HUDEP-2 (cell line): ENCODE measurements around the gene AGBL4.

Experiments used
- DNase-seq, 76 experiments: peaks; one replicate each; lab custom pipeline; 2025; ENCODE audit not compliant: unreplicated experiment in 76 of 76; lab: John Stamatoyannopoulos, UW

The AGBL4 gene

DNA sequence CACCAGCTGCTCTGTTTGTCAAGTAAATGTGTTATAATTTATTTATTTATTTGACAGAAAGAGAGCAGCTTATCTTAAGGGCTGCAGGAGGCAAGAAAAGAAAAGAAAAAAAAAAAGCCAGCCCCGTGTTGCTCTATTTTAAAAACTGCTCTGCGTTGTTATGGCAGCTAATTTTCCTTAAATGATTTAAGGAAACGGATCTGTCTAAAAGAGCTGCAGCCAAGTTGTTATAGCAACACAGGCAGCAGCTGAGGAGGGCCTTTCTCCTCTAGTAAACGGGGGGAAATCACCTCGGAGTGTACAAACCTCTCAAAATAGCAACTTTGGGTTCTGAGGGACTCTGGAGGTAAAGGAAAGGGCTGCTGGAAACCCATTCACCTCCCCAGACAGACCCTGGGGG lies 1396.3 kb downstream of the AGBL4 start:
- no peak for DNase-seq

- DNase-seq = no peak
These were observed 1404.2 kb downstream of the AGBL4 start for GRCh38 chr1:48619539-48619938.

DNA sequence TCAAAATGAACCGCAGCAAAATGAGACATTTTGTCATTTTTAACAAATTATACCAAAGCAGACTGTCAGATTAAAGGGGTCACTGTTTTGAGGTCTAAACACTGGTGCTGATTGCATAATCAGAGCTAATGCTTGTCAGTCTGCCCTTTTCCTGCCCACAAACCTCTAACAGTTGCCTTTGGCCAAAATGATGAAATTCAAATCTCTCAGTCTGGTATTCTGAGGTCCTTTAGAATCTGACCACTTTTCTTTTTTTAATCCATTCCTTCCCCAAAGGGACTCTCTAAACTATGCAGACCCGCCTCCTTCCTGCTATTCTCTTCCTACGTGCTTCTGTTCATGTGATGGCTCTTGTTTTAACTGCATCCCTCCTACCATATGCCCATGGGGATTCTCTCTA lies 1406.5 kb downstream of the AGBL4 start:
- no peak for DNase-seq

- DNase-seq = no peak
These were observed 1407.0 kb downstream of the AGBL4 start for GRCh38 chr1:48616710-48617109.

DNA sequence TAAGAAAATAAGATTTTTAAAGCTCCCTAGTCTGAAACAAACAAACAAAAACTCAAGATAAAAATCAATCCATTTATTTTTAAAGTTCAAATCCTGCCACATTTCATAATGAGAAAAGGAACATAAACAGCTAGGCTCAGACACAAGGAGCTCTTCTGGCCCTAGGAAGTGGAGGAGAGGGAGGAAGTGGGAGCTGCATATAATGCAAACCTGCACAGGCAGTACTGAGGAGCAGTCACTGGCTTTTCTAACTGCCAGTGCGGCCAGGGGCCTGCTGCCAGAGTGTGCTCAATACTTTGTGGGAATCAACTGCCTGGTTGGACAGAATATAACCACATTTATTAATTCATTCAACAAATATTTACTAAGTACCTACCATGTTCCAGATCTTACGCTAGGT lies 1411.9 kb downstream of the AGBL4 start:
- no peak for DNase-seq

GRCh38 chr1:48610628-48611542 lies 1412.9 kb downstream of the AGBL4 start:
- peak in 17 of 76 experiments; percentile 0 to 20 (median 6) for DNase-seq

GRCh38 chr1:48608882-48609281 lies 1414.9 kb downstream of the AGBL4 start:
- DNase-seq = no peak

DNA sequence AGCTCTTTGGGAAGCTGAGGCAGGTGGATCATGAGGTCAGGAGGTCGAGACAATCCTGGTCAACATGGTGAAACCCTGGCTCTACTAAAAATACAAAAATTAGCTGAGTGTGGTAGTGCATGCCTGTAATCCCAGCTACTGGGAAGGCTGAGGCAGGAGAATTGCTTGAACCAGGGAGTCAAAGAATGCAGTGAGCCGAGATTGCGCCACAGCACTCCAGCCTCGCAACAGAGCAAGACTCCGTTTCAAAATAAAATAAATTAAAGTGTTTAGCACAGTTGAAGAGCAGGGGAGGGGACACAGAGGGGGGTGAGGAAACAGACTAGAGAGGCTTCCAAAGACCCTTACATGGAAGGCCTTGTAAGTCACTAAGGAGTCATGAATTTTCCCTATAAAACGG lies 1420.5 kb downstream of the AGBL4 start:
- no peak for DNase-seq

- DNase-seq = no peak
These were observed 1421.4 kb downstream of the AGBL4 start for GRCh38 chr1:48602349-48602748.

DNA sequence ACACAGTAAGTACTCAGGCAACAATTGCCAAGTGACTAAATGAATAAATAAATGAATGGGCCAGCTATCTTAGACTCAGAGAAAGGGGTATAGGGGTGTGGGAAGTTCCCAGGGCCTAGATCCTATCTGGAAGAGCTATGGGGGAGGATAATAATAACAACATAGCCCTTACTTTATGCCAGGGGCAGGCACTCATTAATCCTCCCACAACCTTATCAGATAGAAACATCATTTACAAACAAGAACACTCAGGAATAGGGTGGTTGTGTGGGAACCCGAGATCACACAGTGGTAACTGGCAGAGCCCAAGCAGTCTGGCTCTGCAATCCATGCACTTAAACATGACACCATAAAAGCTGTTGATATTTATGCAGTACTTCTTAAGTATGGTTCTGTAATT lies 1423.6 kb downstream of the AGBL4 start:
- DNase-seq = no peak

GRCh38 chr1:48597663-48598062 lies 1426.1 kb downstream of the AGBL4 start:
- no peak for DNase-seq

DNA sequence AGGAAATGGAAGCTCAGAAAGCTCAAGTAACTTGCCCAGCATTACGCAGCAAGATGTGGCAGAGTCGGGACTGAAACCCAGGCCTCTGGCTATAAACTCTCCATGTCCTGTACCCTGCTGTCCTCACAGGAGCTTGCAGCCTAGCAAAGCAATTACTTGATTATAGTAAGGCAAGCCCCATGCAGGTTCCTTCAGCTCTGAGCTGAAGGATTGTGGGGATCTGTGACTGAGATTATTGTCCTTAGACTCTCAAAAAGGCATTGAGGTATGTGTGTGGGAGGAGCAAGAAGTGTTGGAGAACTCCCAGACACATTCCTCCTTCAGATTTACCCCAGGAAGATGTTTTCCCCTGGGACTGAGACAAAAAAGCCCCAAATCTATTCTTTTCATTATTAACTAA lies 1427.7 kb downstream of the AGBL4 start:
- no peak for DNase-seq

DNA sequence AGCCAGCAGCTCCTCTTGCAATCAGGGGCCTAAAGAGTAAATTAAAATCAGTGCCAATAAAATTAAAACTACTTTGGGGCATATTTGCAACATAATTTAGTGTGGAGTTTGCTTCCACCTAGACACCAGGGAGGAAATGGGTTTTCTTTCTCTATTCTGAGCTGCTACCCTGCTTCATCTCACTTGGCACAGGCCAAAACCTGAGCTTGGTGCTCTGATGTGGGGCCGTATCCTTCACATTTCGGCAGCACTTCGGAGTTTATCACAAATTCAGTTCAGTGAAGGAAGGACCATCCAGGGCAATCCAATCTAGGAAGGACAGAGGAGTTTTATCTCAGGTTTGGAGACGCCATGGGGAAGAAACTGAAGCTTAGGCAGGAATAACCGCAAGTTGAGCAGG lies 1428.1 kb downstream of the AGBL4 start:
- DNase-seq = no peak

- DNase-seq = no peak
These were observed 1431.4 kb downstream of the AGBL4 start for GRCh38 chr1:48592330-48592729.

GRCh38 chr1:48591181-48591580 lies 1432.6 kb downstream of the AGBL4 start:
- no peak for DNase-seq

DNA sequence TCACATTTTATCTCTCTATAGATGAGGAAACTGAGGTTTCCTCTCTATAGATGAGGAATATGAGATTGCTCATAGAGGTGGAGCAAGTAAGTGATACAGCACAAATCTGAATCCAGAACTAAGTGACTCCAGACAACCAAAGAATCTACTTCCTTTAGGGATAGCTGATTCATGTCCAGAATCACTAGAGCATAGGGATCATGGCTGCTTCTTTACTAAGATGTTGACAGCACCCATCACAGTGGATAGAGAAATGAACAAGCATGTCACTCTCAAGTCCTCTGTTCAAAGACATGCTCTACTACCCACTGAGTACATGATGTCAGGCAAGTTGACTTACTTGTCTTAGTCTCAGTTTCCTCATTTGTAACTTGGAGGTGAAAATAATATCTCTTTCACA lies 1435.7 kb downstream of the AGBL4 start:
- DNase-seq = no peak

DNA sequence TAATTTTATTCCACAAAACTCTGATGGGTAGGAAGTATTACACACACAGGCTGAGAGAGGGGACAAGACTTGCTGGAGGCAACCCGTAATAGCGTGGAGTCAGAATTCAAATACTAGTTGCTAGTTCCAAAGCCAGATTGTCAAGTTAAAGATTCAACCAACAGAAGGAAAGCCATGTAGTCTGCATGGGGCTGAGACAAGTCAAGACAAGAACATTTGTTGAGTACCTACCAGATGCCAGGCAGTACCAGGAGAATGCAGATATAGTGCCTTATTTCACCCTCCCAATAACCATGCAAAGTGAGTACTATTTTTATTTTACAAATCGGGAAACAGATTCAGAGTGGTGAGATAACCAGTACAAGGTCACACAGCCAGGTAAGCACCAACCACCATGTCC lies 1441.3 kb downstream of the AGBL4 start:
- DNase-seq = no peak

DNA sequence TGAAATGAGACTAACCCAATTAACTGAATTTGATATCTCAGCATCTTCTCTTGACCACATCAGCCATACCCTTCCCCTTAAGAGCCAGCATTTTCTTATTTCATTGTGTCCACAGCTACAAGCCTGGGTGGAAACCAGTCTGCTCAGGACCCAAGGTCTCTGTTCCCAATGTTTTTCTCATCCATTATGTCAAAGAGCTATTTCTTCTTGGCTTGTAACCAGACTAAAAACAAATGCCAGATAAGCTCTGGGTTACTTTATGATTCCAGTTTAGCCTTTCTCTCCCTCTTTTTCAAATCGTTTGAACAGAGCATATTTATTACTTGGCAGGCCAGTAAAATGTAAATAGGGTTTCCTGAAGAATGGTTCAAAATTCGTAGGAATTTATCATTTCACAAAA lies 1442.5 kb downstream of the AGBL4 start:
- DNase-seq = no peak

GRCh38 chr1:48576565-48576964 lies 1447.2 kb downstream of the AGBL4 start:
- no peak for DNase-seq

GRCh38 chr1:48572646-48573258 lies 1451.0 kb downstream of the AGBL4 start:
- DNase-seq = peak in 18 of 76 experiments; percentile 1 to 40 (median 6)

- DNase-seq = no peak
These were observed 1451.6 kb downstream of the AGBL4 start for GRCh38 chr1:48572134-48572533.

GRCh38 chr1:48571303-48571987 lies 1452.3 kb downstream of the AGBL4 start:
- no peak for DNase-seq
